K562 (cell line): ENCODE data around the gene NHSL2.

Experiments used
- BACH1 ChIP-seq: fragments of 200-800 bp; sonication (Bioruptor generic); IDR thresholded peaks from 2 replicates; pipeline ENCODE4 v1.6.1; 2016; ENCODE audit warnings: missing genetic modification characterization, missing compliant biosample characterization
- TF ChIP-seq, protein P1 (sequence below): fragments of 250-450 bp; sonication (Bioruptor Pico); IDR thresholded peaks from 2 replicates; pipeline ENCODE4 v1.4.0; 2020; ENCODE audit warnings: mild to moderate bottlenecking, moderate library complexity

GRCh38 chrX:72100051-72100755 is 189.6 kb downstream of the NHSL2 start:
- TF ChIP-seq, protein P1, sequence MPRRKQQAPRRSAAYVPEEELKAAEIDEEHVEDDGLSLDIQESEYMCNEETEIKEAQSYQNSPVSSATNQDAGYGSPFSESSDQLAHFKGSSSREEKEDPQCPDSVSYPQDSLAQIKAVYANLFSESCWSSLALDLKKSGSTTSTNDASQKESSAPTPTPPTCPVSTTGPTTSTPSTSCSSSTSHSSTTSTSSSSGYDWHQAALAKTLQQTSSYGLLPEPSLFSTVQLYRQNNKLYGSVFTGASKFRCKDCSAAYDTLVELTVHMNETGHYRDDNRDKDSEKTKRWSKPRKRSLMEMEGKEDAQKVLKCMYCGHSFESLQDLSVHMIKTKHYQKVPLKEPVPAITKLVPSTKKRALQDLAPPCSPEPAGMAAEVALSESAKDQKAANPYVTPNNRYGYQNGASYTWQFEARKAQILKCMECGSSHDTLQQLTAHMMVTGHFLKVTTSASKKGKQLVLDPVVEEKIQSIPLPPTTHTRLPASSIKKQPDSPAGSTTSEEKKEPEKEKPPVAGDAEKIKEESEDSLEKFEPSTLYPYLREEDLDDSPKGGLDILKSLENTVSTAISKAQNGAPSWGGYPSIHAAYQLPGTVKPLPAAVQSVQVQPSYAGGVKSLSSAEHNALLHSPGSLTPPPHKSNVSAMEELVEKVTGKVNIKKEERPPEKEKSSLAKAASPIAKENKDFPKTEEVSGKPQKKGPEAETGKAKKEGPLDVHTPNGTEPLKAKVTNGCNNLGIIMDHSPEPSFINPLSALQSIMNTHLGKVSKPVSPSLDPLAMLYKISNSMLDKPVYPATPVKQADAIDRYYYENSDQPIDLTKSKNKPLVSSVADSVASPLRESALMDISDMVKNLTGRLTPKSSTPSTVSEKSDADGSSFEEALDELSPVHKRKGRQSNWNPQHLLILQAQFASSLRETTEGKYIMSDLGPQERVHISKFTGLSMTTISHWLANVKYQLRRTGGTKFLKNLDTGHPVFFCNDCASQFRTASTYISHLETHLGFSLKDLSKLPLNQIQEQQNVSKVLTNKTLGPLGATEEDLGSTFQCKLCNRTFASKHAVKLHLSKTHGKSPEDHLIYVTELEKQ (CRISPR knock-in tag), result no peak
- TF ChIP-seq BACH1, result no peak
